GM19328 (cell line): ENCODE results near the gene TWF2.

Source experiments
- ATAC-seq: cut with Tn5 transposase; IDR thresholded peaks from one replicate; pipeline ENCODE4 v1.9.1; 2021; ENCODE audit warnings: mild to moderate bottlenecking, moderate library complexity; ENCODE audit not compliant: unreplicated experiment

Gene TWF2

DNA sequence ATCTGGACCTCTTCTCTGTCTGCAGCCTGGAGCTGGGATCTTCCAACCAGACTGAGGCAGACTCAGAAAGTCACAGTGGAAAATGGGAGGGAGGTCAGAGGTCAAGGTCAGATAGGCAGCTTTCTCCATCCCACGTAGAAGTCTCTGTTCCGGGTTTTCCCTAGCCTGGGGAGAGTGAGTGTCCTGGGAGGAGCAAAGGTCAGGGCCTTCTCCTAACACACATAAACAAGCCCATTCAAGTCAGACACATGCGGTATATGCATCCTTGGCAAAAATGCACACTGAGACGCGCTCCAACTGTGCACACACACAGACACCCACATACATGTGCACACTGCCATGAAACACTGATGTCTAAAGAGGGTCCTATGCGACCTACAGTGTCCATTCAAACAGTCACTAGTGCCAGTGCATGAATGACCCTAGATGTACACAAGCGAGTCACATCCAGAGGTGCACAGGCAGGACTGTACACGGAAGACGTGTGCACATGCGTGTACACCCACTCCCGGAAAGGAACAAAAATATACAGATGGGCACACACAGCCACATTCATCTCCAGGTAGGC, 681 bp downstream of the TWF2 start:
- ATAC-seq: no peak

DNA sequence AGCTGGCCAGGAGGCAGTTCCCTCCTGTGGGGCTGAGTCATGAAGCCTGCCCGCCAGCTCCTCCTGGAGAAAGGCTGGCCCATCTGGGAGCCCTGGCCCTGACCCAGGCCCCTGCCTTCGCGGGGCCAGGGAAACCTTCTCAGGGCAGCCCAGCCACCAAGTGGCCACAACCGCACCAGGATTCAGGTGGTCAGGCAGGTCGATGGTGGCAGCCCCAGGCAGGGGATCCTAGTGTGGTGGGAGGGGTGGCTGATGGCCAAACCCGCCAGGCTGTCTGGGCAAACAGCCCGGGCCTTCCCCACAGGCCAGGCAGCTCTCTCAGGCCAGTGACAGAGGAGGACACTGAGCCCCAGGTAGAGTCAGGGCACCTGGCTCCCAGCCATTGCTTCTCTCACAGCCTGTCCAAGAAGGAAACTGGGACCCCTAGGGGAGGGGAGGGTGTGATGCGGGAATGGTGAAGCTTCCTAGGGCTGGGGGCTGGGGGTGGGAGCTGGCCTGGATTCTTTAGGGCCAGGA, 1.2 kb downstream of the TWF2 start:
- ATAC-seq: no peak

DNA sequence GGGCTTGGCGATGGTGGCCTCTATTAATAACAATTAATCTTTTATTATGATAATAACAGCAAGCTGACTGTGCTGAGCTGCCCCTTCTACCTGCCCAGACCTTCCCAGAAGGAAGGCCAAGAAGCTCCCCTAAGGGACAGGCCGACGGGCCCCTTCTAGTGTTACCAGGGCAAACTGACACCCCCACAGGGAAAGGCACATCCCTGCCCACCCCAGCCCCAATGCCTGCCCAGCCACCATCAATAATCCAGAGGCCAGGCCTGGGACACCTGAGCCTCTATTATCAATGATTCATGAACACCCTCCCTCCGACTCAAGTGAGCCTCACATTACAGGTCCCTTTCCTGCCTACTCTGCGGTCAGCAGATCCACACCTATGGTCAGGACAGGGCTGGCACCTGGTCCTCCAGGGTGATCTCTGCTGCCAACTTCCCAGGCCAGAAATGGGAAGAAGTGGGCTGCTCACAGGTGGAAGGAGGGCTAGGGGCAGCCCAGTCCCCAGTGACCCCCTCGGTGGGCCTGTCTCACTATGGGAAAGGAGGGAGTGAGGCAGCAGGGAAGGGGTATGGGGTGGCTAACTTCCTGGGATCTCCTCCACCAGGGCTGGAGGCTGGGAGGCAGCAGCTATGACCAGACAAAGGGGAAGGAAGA, 1.8 kb downstream of the TWF2 start:
- ATAC-seq: no peak

DNA sequence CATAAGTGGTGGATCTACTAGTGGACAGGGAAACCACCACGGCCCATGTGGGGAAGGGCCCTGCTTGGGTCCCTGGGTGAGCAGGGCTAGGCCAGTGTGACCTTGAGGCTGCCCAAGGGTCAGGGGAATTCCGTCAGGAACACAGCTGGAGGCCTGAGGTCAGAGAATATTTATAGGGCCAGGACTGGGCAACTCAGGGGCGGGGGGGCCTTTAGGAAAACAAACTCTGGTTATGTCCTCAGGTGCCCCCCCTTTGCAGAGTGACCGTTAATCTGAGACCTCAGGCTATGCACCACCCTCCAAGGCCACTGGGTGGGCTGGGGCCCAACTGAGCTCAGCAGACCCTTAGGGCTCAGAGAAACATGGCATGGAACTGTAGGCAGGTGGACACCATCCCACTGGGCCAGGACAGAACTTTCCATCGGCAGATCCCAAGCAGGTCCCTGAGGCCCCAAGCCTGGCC, 2.5 kb downstream of the TWF2 start:
- no peak for ATAC-seq

DNA sequence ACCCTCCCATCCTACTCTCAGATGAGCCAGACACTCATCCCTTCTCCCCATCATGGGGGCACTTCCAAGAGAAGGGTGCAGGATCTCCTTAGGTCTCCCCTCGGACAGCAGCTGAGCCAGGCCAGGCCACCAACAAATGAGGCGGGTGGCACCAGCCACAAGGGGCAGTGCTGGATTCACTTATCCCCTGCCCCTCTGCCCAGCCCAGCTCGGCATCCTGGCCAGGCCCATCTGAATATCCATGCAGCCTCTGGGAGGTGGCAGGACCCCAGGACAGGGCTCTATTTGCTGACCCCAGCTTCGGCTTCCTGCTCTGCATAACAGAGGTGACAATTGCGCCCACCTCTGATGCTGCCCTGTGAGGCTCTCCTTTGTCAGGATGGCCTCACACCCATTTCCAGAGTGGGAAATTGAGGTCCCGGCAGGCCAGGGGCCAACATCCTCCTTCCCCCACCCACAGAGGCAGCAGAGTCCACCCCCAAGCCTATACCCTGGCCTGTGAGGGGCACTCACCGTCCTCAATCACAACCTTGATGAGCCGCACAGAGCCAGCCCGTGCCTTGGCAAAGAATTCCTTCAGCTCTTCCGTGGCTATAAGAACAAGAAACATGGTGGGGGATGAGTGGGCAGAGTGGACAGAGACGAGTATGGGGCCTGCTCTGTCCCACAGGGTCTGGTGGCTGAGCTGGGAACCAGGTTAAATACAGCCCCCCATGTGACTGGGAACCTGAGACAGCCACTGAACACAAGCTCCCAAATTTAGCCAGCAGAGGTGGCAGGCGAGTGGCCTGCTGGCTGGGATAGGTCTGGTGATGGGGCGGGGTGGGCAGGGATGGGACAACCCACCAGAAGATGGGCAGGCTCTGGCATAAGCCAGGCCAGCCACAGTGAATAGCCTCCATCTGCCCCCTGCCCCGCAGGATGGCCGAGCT, 4.2 kb downstream of the TWF2 start:
- no peak for ATAC-seq

DNA sequence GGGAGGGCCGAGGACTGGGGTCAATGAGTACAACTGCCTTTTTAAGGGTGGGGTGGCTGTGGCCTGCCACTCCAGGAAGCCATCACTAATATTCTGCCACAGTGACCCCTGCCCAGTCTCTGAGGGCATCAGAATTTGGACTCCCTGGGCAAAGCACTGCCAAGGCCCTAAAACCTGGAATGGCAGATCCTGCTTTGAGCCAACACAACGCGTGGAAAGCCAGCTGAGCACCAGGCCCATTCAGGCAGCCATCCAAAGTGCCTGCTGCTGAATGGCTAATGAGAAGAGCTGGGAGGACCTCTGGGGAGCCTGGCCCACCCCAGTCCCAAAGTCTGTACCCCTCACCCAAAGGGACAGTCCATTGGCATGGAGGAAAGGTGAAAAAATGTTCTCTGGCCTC, 5.0 kb downstream of the TWF2 start:
- no peak for ATAC-seq

DNA sequence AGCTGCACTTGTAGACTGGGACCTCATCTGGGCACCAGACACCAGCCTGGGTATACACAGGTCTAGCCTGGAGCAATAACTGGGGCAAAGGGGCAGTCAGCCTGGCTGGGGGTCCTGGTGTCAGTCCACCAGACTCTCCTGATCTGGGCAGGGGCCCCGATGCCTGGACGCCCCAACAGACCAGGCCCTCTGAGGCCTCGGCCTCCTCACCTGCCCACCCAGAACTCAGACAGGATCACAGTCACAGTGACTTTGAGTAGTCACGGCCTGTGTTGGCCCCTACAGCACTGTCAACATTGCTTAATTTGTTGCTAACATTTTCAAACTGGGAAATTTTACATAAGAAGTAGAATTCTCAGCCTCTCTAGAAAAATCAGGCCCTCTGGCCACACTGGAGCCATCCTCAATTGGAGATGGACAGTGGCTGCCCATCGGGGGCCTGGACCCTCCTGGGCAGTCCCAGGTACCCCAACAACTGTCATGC, 5.8 kb downstream of the TWF2 start:
- no peak for ATAC-seq

DNA sequence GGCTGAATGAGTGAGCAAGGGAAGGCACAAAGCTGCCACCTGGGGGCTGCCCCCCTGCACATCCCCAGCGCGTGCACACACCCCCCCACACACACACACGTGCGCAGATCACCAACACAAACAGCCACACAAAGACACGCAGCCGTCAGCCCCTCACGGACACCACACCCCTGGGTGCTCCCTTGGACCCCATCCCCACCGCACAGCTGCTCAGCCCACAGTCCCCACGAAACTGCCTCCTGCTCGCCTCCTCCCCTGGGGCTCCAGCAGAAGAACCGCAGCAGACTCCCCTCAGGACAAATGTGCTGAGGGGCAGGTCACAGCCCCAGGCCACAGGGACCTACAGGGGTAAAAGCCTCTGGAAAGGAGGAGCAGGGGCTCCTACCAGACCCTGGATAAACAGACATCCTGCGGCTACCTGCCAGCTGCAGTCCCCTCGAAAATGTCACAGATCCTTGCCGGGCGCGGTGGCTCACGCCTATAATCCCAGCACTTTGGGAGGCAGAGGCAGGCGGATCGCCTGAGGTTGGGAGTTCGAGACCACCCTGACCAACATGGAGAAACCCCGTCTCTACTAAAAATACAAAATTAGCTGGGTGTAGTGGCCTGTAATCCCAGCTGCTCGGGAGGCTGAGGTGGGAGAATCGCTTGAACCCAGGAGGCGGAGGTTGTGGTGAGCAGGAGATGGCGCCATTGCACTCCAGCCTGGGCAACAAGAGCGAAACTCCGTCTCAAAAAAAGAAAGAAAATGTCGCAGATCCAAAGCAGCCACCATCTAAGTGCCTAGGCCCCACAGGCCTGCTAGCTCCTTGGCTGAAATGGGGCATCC, 6.5 kb downstream of the TWF2 start:
- no peak for ATAC-seq

DNA sequence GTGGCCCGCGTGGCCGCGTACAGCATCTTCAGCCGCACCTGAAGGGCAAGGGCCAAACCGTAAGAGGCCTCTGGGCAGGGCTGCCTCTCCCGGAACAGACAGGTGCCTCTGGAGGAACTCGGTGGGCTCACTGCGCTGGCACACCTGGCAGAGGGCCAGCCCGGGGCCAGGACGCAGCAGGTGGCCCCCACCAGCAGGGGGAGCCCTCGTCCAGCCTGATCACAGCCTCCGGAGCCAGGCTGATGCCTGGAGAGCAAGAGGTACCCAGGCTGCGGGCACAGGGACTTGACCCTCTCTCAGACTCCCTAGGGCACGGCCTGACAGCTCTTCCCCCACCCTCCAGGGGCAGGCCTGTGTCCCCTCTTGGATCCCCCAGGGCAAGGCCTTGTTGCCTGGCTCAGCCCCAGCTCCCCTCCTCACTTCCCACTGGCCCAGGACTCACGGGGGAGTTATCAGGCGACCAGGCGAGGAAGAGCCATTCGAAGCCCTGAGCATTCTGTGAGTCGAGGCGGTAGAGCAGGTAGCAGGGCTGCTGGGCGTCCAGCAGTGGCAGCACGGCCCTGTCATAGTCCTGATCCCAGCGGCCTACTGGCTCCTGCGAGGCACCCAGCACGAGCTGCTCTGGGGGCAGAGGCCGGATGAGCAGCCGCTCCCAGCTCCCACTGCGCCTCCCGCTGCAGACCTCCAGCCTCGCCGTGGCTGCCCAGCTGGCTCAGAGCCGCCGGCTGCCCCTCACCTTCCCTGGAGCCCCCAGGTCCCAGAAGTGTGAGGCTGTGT, 7.3 kb downstream of the TWF2 start:
- no peak for ATAC-seq

DNA sequence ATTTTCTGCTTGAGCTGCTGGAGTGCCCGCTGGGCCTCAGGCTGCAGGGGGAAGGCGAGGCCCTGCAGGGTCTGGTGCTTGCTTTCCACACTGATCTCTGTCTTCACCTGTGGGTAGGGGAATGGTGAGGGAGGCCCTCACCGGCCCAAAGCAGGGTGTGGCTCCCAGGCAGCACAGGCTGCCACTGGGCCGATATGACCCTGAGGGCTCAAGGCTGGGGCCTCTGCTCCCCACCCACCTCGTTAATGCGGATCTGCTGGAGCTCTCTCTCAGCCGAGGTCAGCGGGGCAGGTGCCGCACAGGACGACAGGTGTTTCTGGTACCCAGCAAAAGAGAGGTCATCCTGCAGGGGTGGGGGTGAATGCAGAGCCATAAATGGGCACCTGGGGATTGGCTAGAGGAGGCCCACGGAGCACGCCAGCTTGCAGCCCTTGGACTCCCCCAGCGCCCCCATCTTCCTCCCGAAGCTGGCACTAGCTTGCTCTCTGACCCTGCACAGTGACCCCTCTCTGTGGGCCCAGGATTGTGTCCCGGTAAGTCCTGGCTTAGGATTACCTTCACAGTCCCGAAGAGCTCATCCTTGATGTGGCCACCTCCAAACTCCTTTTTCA, 8.0 kb downstream of the TWF2 start:
- ATAC-seq: no peak

DNA sequence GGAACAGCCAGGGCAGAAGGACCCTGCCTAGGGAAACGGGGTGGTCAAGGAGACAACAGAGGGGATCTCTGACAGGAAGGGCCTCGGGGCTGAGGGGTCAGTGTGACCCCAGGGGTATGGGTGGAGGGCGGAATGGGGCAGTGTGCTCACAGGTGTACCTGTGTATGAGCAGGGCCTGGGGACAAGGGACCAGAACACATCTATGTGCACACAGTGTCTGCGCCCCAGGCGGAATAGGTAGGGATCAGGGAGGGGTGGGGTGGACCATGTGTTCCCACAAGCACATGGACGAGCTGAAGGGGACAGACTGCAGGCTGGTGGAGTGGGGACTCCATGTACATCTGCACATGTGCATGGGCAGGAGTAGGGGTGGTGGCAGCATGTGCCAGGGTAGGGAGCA, 8.5 kb downstream of the TWF2 start:
- no peak for ATAC-seq

DNA sequence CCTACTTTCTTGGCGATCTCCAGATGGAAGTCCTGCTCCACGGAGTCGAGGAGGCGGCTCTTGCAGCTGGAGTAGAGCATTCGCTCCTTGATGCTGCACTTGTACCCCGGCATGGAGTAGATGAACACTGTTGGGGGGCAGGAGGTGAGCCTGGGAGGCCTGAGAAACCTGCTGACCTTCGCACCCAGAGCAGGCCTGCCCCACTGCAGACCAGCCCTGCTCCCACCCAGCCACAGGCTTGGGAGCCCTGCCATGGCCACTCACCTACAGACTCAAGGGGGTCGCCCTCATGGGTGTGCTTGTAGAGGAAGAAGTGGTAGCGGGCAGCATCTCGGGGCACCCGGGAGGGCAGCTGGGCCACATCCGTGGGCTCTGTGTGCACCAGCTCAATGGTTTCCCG, 9.3 kb downstream of the TWF2 start:
- no peak for ATAC-seq

DNA sequence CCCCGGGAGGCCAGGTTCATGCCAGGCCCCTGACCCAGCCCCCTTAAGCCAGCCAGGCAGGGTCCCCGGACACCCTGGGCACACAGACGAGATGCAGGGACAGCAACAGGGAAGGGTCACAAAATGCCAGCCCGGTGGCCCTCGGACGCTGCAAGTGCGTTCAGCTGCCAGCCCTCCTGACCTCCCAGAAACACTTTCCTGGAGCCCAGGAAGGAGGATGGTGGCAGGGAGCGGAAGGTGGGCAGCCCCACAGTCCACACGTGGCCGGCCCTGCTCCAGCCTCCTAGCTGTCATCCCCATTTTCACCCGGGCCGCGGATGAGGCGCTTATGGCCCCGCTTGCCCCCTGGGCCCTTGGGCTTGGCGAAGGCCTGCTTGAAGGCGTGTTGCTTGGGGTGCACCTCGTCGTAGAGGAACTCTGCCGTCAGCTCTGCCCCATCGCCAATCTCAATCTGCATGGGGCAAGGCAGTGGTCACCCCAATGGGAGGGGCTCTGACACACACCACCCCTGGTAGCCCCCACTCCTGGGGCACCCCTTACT, 10.1 kb downstream of the TWF2 start:
- ATAC-seq: no peak

DNA sequence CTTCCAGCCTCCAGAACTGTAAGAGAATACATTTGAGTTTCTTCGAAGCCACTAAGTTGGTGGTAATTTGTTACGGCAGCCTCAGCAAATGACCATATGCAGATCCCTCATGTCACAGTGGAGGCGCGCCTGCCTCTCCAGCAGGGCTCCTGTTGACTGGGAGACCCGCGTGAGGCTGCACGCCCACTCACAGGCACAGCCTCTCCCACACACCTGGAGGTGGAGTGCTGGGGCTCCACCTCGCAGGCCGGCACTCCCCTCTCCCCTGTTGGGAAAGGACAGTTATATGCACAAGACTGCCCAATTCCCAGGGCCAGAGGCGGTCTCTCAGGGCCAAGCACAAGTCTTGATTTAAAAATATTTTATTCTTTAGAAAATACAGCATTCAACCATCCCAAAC, 10.7 kb downstream of the TWF2 start:
- no peak for ATAC-seq

DNA sequence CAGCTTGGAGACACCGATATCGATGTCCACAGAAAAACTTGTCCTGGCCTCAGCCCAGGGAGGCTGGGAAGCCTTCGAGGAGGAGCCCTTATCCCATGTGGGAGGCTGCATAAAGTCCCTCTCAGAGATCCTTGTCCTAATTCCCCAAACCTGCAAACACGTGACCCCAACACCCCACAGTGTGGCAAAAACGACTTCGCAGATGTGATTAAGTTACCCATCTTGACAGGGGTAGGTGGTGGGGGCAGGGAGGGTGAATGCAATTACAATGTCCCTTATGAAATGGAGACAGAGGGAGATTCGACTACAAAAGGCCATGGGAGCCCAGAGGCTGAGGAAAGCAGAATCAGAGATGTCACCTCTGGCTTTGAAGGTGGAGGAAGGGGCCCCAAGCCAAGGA, 11.2 kb downstream of the TWF2 start:
- ATAC-seq: no peak

DNA sequence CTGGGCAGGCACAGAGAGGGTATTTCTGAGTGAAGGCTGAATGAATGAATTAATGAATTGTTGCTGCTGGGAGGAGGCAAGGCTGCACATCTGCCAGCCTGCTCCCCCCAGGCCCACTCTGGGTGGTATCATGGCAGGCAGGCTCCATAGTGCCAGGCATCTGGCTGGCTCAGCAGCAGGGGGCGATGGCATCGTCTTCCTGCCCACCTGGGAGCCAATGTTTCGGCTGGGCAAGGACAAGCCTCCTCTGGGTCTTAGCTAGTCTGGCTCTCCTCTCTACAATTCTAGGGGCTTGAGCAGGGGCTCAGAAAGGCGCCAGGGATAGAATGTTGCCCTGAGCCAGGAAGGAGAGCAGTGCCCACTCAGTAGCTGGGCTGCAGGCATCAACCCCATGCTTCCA, 11.8 kb downstream of the TWF2 start:
- ATAC-seq: no peak

DNA sequence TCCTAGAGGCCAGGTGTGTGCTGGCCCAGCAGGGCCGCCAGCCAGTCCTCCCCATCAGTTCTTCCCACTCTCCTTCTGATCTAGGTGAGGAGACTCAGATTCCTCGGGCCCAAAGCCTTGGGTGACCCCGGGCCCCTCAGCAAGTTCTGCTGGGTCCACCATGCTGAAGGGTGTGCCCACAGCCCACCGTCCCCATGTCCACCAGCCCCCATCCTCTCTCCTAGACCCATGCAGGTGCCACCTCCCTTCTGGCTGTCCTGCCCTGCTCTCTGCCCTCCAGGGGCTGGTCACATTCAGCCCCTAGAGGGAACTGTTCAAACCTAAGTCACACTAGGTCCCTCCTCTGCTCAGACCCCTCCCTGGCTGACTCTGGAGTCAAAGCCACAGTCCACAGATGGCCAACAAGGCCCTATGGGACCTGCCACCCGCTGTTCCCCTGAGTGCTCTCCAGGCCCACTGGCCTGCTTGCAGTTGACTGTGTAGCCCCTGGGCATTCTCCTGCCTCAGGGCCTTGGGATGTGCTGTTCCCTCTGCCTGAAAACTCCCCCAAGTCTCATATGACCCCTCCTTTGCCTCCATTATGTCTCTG, 12.6 kb downstream of the TWF2 start:
- ATAC-seq: no peak

DNA sequence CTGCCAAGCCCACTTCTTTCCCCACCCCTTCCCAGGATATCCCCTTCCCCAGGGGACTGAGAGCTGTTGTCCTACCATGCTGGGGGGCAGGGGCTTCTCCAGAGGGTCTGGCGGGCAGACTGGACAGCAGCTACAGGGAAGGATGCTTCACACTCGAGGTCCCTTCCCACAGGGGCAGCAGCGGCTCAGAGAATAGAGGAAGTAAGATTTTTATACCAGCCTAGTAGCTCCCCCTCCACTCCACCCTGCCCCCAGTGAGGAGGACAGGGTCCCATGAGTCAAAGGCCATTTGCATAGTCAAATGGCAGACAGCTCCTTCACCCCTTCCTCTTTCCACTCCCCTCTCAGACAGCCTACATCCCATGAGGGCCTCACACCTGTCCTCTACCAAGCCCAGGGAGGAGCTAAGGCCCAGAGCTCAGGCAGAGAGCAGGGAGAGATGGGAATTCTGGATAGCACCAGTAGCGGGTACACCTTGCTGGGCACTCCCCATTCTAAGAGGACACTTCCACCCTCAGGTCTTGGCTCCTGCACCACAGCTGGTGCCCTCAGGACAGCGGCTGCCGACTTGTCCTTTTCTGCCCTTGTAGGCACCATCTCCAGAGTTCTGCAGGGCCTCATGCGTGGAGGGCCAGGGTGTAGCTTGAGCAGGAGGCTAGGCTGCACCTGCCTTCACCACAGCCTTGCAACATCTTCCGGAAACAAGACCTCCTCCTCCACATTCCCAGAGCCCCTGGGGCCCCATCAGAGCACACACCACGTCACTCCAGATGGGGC, 13.3 kb downstream of the TWF2 start, which contains the start of gene TLR9:
Gene TLR9 (minus strand): TSS at position 194 of the 777 bp plus-strand sequence. CDS start 116 bp downstream, at position 78.
- peak; percentile 79 for ATAC-seq
